Measurements from ENCODE around the gene CAPZB. TPM values are rescaled to one million over a fixed set of nuclear protein-coding genes. Genes with fewer than 3 reads are reported as not detected.
A peak's percentile ranks its signal among the peaks of the same experiment; 100 is the strongest.

The CAPZB gene
- total RNA-seq, 4 donors from 2014 or later: 107 to 210 (median 119) TPM

GRCh38 chr1:19366599-19367536, 118.5 kb downstream of the CAPZB start:
- Histone ChIP-seq H3K4me3 (no peak overlapping the region), H3K36me3 (peaks cover 0 to 21% (median 0%) of the 10 kb centered on the region in 3 donors), H3K4me1 (peaks cover 0 to 24% (median 3%) of the 10 kb centered on the region in 4 donors), H3K27me3 (no peaks in the 10 kb centered on the region), H3K27ac (no peak overlapping the region), H3K9me3 (no peaks in the 10 kb centered on the region)
- no peak for TF ChIP-seq POLR2A (IDR thresholded peaks at IDR 0.05)
- TF ChIP-seq CTCF (IDR thresholded peaks at IDR 0.05): no peak
- no peak for DNase-seq

- Histone ChIP-seq H3K27ac (no peak overlapping the region), H3K36me3 (peaks cover 0 to 12% (median 0%) of the 10 kb centered on the region in 3 donors), H3K4me1 (peaks cover 0 to 29% (median 3%) of the 10 kb centered on the region in 4 donors), H3K27me3 (no peaks in the 10 kb centered on the region), H3K9me3 (no peaks in the 10 kb centered on the region), H3K4me3 (no peak overlapping the region)
- TF ChIP-seq POLR2A (IDR thresholded peaks at IDR 0.05): no peak
- no peak for TF ChIP-seq CTCF (IDR thresholded peaks at IDR 0.05)
- DNase-seq: no peak
These were observed 119.6 kb downstream of the CAPZB start for GRCh38 chr1:19365721-19366120.

GRCh38 chr1:19363536-19364152, 121.7 kb downstream of the CAPZB start:
- peaks cover 0 to 29% (median 3%) of the 10 kb centered on the region in 4 donors for H3K4me1 ChIP-seq
- H3K9me3 ChIP-seq: no peaks in the 10 kb centered on the region
- no peak overlapping the region for H3K4me3 ChIP-seq
- H3K36me3 ChIP-seq: peaks cover 0 to 12% (median 0%) of the 10 kb centered on the region in 3 donors
- peak in 2 of 3 donors; percentile 68 to 78 for DNase-seq
- TF ChIP-seq POLR2A (IDR thresholded peaks at IDR 0.05) (peak in 1 of 2 donors; percentile 56), CTCF (IDR thresholded peaks at IDR 0.05) (no peak)
- no peaks in the 10 kb centered on the region for H3K27me3 ChIP-seq
- peak overlapping the region in 2 of 4 donors; percentile 50 to 53 for H3K27ac ChIP-seq

GRCh38 chr1:19361611-19362147, 123.7 kb downstream of the CAPZB start:
- TF ChIP-seq CTCF (IDR thresholded peaks at IDR 0.05) (no peak), POLR2A (IDR thresholded peaks at IDR 0.05) (no peak)
- H3K27me3 ChIP-seq: no peaks in the 10 kb centered on the region
- H3K9me3 ChIP-seq: no peaks in the 10 kb centered on the region
- H3K4me3 ChIP-seq: no peak overlapping the region
- peaks cover 0 to 19% (median 3%) of the 10 kb centered on the region in 4 donors for H3K4me1 ChIP-seq
- DNase-seq: no peak
- H3K36me3 ChIP-seq: peaks cover 0 to 28% (median 0%) of the 10 kb centered on the region in 3 donors
- H3K27ac ChIP-seq: no peak overlapping the region

- peaks cover 0 to 18% (median 3%) of the 10 kb centered on the region in 4 donors for H3K4me1 ChIP-seq
- no peaks in the 10 kb centered on the region for H3K9me3 ChIP-seq
- no peak overlapping the region for H3K4me3 ChIP-seq
- no peaks in the 10 kb centered on the region for H3K27me3 ChIP-seq
- DNase-seq: no peak
- H3K27ac ChIP-seq: no peak overlapping the region
- TF ChIP-seq CTCF (IDR thresholded peaks at IDR 0.05) (no peak), POLR2A (IDR thresholded peaks at IDR 0.05) (no peak)
- H3K36me3 ChIP-seq: peaks cover 0 to 34% (median 0%) of the 10 kb centered on the region in 3 donors
These were observed 124.3 kb downstream of the CAPZB start for GRCh38 chr1:19360843-19361610.
